NOMO-1 treated with dmso at 0.1 percent for 144 hours (cell line): ENCODE measurements around the gene NGLY1.

ENCODE experiments used
- DNase-seq: peaks from one replicate; lab custom pipeline; 2025; ENCODE audit not compliant: unreplicated experiment; lab: John Stamatoyannopoulos, UW

The NGLY1 gene, protein sequence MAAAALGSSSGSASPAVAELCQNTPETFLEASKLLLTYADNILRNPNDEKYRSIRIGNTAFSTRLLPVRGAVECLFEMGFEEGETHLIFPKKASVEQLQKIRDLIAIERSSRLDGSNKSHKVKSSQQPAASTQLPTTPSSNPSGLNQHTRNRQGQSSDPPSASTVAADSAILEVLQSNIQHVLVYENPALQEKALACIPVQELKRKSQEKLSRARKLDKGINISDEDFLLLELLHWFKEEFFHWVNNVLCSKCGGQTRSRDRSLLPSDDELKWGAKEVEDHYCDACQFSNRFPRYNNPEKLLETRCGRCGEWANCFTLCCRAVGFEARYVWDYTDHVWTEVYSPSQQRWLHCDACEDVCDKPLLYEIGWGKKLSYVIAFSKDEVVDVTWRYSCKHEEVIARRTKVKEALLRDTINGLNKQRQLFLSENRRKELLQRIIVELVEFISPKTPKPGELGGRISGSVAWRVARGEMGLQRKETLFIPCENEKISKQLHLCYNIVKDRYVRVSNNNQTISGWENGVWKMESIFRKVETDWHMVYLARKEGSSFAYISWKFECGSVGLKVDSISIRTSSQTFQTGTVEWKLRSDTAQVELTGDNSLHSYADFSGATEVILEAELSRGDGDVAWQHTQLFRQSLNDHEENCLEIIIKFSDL

DNA sequence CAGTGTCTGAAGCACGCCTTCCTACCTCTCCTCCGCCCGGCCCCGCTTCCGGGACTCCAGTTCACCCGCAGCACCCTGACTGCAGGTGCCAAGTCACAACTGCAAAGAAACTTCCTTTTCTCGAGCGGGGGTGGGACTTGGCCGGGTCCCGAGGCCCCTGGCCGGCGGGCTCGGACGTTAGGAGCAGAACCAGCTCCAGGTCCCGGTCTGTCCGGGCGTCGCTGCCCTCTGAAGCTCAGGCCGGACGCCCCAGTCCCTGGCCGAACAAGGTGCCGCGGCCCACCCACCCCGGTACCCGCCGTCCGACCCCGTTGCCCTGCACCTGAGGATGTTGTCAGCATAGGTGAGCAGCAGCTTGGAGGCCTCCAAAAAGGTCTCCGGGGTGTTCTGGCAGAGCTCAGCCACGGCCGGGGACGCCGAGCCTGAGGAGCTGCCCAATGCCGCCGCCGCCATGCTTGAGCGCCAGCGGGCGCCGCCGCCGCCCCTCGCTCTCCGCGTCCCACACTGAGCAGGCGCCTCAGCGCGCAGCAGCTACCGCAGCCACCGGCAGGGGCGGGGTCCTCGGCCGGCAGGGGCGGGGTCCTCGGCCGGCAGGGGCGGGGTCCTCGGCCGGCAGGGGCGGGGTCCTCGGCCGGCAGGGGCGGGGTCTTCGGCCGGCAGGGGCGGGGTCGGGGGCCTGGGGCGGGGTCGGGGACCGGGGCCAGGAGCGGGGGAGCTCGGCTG lies at the start of gene NGLY1:
Gene NGLY1, minus strand, starts transcription at position 506 of the 723 bp plus-strand sequence. Its CDS starts 53 bp downstream, at position 453.
- peak; percentile 83 for DNase-seq

DNA sequence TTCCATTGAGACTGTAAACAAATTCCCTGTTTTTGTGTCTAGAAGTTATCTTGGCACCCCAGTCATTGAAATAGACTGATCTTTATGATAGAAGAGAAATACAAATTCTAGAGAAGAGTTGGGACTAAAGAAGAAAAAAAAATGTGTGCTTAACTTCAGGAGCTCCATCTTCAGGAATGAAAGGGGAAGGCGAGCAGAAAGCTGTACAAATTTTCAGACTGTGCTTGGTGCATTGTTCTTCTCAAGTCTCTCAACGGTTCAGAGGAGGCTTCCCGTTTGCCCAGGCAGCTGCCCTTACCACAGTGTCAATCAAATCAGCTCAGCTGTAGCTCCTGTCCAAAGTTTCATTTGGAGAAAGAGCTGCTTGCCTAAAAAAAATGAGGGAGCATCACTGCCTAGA lies 48.3 kb upstream of the NGLY1 start:
- peak; percentile 58 for DNase-seq

DNA sequence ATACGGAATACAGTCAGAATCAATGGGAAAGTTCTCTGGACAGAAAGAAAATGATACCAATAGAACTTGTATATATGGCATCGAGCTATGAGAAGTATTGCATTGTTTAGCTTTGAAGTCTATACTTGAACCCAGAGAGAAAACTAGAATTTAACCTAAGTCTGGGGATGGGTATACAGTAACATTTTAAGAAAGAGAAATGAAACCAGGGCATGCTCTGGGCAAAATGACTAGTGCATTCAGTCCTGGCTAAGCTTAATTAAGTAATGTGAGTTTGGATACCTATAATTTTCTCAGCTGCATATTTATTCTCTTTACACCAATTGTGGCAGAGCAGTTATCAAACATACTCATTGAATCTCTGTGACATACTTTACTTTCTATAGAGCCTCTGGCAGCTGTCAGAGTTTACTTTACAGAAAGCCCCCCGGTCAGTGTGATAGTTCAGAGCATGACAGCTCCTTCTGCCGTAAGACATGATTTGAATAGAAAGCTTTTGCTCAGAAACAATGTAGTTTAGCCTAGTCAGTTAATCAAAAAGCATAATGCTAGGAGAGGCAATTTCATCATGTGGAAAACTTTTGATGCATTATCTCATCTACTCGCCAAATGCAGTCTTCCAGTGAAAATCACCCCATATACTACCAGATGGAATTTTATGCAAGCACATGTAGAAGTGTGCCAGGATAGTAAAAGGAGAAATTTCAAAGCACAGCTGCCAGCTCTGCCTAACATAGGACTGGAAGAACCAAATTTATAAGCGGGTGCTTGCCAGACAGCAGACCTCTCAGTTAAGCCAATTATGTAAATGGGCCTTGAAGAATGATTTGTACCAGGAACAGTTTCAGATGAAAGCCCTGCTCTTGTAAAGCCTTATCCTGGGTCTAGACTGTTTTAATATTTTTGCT lies 47.4 kb upstream of the NGLY1 start:
- no peak for DNase-seq

DNA sequence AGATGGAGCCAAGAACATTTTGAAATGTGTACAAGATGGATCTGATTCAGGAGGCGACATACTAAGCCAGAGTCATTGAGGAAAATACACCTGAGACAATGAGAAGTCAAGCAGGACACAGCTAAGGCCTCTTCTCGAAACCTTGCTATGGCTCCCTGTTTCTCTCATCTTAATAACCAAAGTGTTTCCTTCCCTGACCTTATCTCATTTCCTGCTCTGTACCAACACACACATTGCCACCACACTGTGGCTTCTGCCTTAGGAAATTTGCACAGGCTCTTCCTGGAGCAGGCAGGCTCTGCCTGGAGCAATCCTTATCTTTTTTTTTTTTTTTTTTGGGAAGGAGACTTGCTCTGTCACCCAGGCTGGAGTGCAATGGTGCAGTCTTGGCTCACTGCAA lies 43.3 kb upstream of the NGLY1 start:
- no peak for DNase-seq

DNA sequence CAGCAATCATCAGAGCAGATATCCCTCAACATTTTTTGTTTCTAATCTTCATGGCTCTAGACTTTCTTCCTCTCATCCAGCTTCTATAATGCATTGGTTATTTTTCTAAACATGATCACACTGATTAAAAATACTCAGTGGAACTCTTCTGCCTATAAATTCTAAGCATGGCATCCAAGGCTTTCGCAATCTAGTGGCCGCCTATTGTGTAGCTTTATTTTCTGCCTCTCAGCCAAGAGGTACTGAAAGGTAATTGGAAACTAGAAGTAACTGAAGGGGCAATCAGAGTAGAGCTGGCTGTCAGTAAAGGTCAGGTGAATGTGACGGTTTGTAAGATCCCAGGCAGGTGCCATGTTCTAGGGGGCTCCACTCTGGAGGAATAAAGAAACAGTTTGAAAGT lies 40.1 kb upstream of the NGLY1 start:
- DNase-seq = no peak

DNA sequence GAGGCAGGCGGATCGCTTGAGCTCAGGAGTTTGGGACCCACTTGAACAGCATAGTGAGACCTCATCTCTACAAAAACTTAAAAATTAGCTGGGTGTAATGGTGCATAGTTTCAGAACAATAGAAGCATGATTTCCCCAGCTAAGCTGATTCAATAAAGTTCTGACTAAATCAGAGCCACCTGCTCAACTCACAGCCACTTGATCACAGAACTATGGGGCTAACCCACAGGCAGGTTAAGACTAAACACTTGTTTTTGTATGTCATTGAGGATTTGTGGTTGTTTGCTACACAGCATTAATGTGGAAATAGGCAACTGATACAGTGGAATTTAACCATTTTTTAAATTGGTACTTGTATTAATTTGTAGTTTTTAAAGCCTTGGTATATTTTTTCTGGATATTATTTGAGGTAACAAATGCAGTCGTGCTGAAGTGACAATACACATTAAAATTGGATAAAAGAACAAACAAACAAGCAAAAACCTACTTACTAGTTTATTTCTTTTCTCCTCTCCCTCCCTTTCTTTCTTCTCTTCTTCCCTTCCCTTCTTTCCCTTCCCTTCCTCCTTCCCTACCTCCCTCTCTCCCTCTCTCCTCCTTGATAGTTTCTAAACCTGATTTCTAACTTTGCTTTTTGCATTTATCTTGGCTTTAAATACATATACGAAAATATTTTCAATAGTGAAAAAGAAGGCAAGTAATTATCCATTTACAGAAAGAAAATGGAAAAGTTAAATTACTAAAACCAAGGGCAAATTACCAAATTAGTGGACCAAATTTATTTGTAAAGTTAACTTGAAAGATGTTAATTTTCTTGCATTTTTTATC lies 38.7 kb upstream of the NGLY1 start:
- no peak for DNase-seq

DNA sequence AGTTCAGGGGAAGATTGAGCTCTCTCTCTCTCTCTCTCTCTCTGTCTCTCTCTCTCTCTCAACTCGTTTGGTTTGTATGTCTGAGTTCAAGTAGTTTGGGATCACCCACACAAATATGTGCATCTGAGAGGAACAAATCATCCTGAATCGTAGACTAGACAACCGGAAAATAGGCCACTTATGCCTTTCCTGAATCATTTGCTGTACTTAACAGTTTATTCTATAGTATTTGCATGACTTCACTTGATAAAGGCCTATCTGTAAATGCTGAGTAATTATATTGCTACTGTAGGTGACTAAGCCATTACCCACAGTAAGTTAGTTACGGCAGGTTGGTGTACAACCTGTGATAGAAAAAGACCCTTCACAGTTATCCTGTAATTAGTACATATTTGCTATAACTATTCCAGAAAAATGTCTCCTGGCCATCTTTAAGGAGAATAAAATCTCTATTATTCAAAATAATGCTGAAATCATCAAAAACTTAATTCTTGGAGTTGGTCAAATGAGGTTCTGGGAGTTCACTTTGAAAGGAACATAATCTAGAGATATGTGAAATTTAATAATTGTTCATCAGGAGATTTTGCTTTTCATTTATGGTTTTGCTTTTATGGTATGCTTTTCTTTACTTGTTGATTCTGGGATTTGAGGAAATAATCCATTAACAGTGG lies 37.7 kb upstream of the NGLY1 start:
- no peak for DNase-seq

DNA sequence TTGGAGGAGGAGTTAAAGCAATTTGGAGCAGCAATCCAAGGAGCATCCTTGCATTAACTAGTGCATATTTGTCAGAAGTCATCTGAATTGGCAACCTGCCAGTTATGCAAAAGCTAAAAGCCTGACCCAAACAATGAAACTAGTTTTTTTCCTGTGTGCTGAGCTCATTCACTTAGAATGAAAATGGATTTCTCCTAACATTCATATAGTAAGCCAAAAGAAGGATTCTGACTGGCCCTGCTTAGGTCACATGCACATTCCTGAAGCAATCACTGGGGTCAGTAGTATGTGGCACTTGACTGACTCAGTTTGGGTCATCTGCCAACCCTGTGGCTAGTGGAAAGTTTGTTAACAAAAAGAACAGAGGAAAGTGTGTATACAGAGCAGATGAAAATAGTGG lies 37.1 kb upstream of the NGLY1 start:
- DNase-seq = no peak

DNA sequence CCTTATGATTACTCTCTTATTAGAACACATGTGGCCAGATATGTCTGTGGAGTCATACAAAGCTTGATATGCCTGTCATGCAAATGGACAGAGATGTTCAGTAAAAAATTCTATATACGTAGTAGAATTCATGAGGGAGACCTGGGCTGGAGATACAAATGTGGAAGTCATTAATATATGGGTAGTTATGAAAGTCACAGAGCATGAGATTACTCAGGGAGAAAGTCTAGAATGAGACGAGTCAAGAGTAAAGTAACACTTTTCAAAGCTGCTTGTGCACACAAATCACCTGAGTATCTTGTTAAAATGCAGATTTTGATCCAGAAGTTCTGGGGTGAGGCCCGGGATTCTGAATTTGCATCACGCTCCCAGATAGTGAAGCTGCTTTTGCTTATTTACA lies 35.1 kb upstream of the NGLY1 start:
- no peak for DNase-seq

DNA sequence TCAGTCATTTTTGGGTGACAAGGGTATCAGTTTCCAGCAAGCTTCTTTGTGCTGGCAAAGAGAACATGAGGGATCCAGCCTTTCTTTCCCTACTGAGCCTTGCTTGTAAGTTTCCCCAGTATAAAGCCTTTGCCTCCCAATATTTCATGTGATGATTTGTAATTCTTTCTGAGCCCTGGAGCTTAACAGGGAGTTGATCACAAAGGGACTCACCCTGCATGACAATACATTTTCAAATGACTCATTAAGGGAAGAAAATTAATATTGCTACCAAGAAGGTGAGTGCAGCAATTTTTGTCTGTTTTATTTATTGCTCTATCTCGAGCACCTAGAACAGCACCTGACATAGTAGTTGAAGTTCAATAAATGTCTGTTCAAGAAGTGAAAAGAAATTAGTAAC lies 34.4 kb upstream of the NGLY1 start:
- DNase-seq = no peak

DNA sequence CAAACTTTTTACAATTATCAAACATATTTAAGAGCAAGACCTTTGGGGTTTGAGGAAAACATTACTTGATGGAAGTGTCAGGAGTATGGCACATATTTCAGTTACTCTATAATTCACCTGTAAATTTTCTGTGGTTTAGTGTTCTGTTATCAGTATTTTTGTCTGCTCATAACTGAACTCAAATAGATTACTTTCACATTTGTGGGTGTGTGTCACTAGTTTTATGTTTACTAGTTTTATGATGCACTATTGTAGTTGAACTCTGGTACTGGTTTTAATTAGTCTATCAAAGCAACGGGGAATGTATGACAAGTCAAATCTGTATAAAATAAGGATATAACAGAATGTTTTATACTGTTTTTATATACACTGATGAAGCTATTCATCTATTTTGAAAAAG lies 33.9 kb upstream of the NGLY1 start:
- no peak for DNase-seq

DNA sequence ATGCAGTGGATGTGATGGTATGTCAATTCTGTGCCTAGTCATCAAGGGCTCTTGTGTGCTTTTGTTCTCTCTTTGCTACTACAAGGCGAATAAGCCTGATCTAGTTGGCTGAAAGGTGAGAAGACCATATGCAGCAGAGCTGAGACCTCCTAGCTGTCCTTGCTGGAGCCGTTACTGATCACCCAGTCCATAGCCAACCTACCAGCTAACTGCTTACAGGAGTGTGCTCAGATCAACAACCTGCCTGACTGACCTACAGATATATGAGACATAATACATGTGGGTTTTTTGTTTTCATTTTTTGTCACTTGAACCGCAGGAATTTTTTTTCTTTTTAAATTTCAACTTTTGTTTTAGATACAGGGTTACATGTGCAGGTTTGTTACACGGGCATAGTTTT lies 29.4 kb upstream of the NGLY1 start:
- DNase-seq = no peak

DNA sequence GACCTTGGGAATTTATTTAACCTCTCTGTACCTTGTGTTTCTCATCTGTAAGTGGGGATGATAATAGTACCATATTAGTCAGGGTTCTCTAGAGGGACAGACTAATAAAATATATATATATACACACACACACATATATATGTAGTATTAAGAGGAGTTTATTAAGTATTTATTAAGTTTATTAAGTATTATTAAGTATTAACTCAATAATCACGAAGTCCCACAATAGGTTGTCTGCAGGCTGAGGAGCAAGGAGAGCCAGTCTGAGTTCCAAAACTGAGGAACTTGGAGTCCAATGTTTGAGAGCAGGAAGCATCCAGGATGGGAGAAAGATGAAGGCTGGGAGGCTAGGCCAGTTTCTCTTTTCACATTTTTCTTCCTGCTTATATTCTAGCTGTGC lies 21.4 kb upstream of the NGLY1 start:
- DNase-seq = no peak

DNA sequence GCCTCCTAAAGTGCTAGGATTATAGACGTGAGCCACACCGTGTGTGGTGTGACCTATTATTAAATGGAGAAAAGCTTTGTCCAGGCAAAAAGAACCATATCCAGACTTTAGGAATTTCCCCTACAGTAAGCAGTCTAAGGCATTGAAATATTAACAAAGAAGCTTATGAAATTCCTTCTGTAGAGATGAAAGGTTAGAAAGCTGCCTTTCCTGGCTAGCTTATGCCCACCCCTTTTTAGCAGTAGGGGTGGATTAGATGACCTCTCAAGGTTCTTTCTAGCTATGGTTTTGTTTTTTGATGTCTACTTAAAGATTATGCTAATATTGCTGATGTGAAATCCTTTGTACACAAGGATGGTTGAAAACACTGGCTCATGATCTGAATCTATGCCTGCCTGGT lies 20.6 kb upstream of the NGLY1 start:
- no peak for DNase-seq

DNA sequence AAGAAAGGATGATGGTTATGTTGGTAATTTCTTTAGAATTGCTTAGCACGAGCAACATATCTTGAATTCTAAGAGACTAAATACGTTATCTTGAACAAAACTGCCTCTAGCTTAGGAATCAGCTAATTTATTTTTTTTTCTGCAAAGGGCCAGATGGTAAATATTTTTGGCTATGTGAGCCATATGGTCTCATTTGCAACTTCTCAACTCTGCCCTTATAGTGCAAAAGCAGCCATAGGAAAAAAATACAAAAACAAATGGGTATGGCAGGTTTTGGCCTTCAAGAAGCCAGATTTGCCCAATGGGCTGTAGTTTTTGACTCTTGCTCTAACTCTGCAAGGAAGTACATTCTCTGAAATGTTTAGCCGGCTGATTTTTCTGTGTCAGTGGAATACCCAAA lies 18.5 kb upstream of the NGLY1 start:
- DNase-seq = no peak

DNA sequence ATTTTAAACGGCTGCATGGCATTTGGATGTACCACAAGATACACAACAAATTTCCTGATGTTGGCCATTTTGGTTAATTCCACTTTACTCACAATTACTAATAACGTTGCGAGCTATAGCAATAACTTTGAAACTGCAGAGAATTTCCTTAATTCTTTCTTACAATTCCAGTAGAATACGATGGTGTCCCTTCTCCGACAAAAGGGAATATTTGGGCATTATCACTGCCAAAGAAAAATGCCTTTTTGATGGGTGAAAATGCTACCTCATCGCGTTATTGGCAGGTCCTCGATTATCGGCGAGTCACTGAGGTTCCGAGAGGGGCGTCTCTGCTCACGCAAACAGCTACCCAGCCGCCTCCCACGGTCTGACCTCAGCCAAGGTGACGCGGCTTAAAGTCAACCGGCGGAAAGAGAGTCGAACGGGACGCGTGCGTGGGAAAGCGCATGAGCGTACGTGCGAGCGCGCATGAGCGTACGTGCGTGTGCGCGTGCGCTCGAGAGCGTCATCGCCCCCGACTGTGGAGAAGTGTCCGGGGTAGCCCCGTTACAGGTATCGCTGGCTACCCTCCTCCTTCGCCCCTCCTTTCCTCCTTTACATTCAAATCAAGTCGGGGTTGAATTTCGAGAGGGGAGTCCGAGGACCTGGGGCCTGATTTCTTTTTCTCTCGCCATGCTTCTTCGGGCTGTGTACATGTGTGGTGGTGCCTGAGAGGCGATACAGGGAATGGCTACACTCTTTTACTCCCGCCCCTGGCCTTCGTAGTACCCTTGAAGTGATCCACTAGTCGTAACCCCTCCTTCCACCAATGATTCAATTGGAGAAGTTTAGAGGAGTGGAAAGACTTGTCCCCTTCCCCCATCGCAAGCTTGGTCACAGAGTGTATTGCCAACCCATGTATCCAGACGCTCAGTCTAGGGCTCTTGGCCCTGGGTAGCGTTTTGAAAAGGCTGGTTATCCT lies 6.6 kb upstream of the NGLY1 start, which contains the start of gene OXSM:
Gene OXSM, plus strand, starts transcription at position 495 of the 961 bp plus-strand sequence. CDS start 931 bp downstream, outside the sequence.
- DNase-seq = peak; percentile 88

DNA sequence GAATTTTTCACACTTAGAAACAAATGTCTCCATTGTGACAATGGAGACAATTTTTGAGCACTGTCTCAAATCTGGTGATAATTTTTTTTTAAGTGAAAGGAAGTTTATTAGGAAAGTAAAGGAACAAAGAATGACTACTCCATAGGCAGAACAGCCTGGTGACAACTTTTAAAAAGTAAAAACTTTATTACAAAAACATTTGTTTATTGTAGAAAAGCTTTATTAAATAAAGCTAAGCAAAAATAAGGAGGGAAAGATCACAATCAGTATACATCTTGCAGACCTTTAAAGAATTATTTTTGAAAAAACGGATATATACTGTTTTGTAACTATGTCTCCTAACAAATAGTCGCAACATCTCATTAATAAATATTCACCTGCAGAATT lies 6.0 kb upstream of the NGLY1 start:
- DNase-seq = no peak

DNA sequence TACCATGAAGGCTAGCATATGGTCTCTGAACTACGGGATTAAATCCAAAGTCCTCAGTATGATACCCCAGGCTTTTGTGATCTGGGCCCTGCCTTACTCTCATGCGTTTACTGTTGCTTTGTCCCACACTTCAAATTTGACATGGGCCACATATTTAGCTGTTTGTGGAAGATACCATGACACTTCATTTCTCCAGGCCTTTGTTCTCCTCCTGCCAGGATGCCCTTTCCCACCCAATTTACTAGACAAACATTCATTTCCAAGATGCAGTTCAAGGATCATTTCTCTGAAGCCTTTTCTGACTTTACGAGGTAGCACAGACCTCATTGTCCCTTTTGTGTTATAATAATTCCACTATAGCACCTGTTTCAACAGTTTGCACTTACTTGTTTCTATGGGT lies 4.4 kb upstream of the NGLY1 start:
- no peak for DNase-seq
